ENCODE measurements around the gene TANGO2. TPM values are rescaled to one million over a fixed set of nuclear protein-coding genes. Genes with fewer than 3 reads are reported as not detected.

TANGO2 gene
- total RNA-seq, 1 experiment from 2014 or later: 17.0 TPM

- Histone ChIP-seq H3K36me3 (ENCODE audit: control insufficient read depth in 1 of 2, insufficient read depth in 2 of 2, low read length in 2 of 2) (peaks cover 12 to 13% of the 10 kb centered on the region in 2 experiments; a peak in 3 of 4 replicates), H3K27me3 (ENCODE audit: insufficient read depth, low read length) (no peaks in the 10 kb centered on the region), H3K9ac (ENCODE audit: low read length) (no peak overlapping the region), H3K9me2 (ENCODE audit: insufficient read depth) (no peaks in the 10 kb centered on the region), H3K4me3 (replicated peaks in 1 of 2; ENCODE audit: low read depth in 1 of 2, low read length in 2 of 2) (no peak overlapping the region), H2AFZ (ENCODE audit: low read depth, low read length, poor library complexity, severe bottlenecking) (no peak overlapping the region), H3K27ac (ENCODE audit: low read depth, low read length) (no peak overlapping the region), H3K9me3 (ENCODE audit: control insufficient read depth in 1 of 2, insufficient read depth in 1 of 2, low read depth in 1 of 2, low read length in 2 of 2) (no peaks in the 10 kb centered on the region), H3K79me2 (ENCODE audit: insufficient read depth, low read length) (no peaks in the 10 kb centered on the region), H3K4me2 (ENCODE audit: low read length) (no peak overlapping the region), H4K20me1 (ENCODE audit: insufficient read depth) (no peaks in the 10 kb centered on the region), H3K4me1 (ENCODE audit: control insufficient read depth in 1 of 2, insufficient read depth in 2 of 2, low read length in 2 of 2) (peaks cover 14 to 28% of the 10 kb centered on the region in 2 experiments)
- intact Hi-C loops (cut with micrococcal nuclease): loop anchor here (5.0 kb wide), 1 partner anchor 40 kb away; no protein-coding TSS in a partner anchor
- ChIA-PET CTCF (no interaction called here), POLR2A (no interaction called here), RAD21 (ENCODE audit: low non-redundant PET in 1 of 2, low total read pairs in 2 of 2, uncharacterized antibody in 2 of 2, unreplicated experiment in 2 of 2) (no interaction called here)
- TF ChIP-seq CEBPB (IDR thresholded peaks at IDR 0.05; ENCODE audit: low read depth) (no peak), TCF7L2 (IDR thresholded peaks at IDR 0.05; ENCODE audit: borderline replicate concordance, extremely low read depth, insufficient read depth, insufficient read length) (no peak), JUND (IDR thresholded peaks at IDR 0.05) (no peak), EGR1 (IDR thresholded peaks at IDR 0.05; ENCODE audit: low read depth) (no peak), EZH2phosphoT487 (IDR thresholded peaks at IDR 0.05; ENCODE audit: borderline replicate concordance) (no peak), ZFX (IDR thresholded peaks at IDR 0.05) (no peak), ZBTB33 (IDR thresholded peaks at IDR 0.05; ENCODE audit: extremely low read depth, insufficient replicate concordance, low read length) (no peak), REST (IDR thresholded peaks at IDR 0.05; ENCODE audit: low read depth) (no peak), CBX3 (IDR thresholded peaks at IDR 0.05; ENCODE audit: low read depth) (no peak), ATF3 (IDR thresholded peaks at IDR 0.05) (no peak), ZNF274 (IDR thresholded peaks at IDR 0.05; ENCODE audit: low read depth, low read length) (no peak), POLR2AphosphoS5 (IDR thresholded peaks at IDR 0.05; ENCODE audit: low read depth, low read length) (no peak), SP1 (IDR thresholded peaks at IDR 0.05; ENCODE audit: low read depth) (no peak)
- TF ChIP-seq, protein P1, sequence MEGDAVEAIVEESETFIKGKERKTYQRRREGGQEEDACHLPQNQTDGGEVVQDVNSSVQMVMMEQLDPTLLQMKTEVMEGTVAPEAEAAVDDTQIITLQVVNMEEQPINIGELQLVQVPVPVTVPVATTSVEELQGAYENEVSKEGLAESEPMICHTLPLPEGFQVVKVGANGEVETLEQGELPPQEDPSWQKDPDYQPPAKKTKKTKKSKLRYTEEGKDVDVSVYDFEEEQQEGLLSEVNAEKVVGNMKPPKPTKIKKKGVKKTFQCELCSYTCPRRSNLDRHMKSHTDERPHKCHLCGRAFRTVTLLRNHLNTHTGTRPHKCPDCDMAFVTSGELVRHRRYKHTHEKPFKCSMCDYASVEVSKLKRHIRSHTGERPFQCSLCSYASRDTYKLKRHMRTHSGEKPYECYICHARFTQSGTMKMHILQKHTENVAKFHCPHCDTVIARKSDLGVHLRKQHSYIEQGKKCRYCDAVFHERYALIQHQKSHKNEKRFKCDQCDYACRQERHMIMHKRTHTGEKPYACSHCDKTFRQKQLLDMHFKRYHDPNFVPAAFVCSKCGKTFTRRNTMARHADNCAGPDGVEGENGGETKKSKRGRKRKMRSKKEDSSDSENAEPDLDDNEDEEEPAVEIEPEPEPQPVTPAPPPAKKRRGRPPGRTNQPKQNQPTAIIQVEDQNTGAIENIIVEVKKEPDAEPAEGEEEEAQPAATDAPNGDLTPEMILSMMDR (IDR thresholded peaks at IDR 0.05 in 2 of 3, conservative IDR thresholded peaks at IDR 0.05 in 1 of 3; ENCODE audit: borderline replicate concordance in 1 of 3, insufficient read depth in 1 of 3, low read depth in 2 of 3, low read length in 2 of 3): no peak
- DNase-seq (ENCODE audit: low read depth, low spot score) (no peak), ATAC-seq (no peak)
- no TSS peak for BruUV-seq (replicated peaks)
These were observed 48.7 kb upstream of the TANGO2 start for GRCh38 chr22:19972251-19972650.

All from HCT116 (cell line).